K562 (cell line): Measurements from ENCODE around the gene GPC3. TPM values are rescaled to one million over a fixed set of nuclear protein-coding genes. Genes with fewer than 3 reads are reported as not detected.

Source experiments
- ATAC-seq: fragments of 200-7000 bp; cut with Tn5 transposase; 3 replicates; pipeline ENCODE4 v1.9.1; 2020; ENCODE audit warnings: moderate library complexity
- BruUV-seq: library from RNA; stranded (reverse); fragments of 400-500 nt; replicated peaks from 2 replicates; lab custom pipeline; 2021; lab: Mats Ljungman, UMichigan
- CTCF ChIA-PET: fragments of 300-600 bp; formaldehyde crosslinking; extraction: SDS; loops from one replicate; lab custom pipeline; 2021; ENCODE audit warnings: low intra/inter-chr PET ratio; lab: Yijun Ruan, JAX
- POLR2A ChIA-PET: fragments of 300-600, 350-650 bp; sonication (Branson Sonifier 250); formaldehyde crosslinking; extraction: SDS; loops from one replicate; lab custom pipeline; 2021; ENCODE audit warnings: antibody characterized with exemption, inconsistent platforms; lab: Yijun Ruan, JAX
- DNase-seq, 4 experiments: peaks; one replicate each; pipeline versions ENCODE4 v3.0.0 to v3.0.0-alpha.2; 2011 to 2018; ENCODE audit warnings: low spot score in 3 of 4, mixed read lengths in 3 of 4; ENCODE audit errors: extremely low read depth in 1 of 4
- FAIRE-seq: peaks from 2 replicates; lab custom pipeline; 2011; peaks lifted over from hg19 to GRCh38; lab: Jason Lieb, UNC
- H2AFZ ChIP-seq: 2 replicates; pipeline ENCODE4 v1.6.0; 2011; ENCODE audit warnings: low read depth, low read length, control low read depth, inconsistent platforms
- H3K27ac ChIP-seq: fragments of 200-600 bp; 3 replicates; pipeline ENCODE4 v1.8.0; 2011; ENCODE audit warnings: low read depth, mild to moderate bottlenecking, control low read depth, inconsistent platforms, low read length, moderate library complexity, mixed read lengths; ENCODE audit errors: extremely low read depth
- H3K27me3 ChIP-seq, 2 experiments: fragments of 300-600 bp in 1 of 2; 2 replicates in 1 of 2; 3 replicates in 1 of 2; pipeline versions ENCODE4 v1.6.0 to v1.8.0; 2011; ENCODE audit warnings: inconsistent platforms in 2 of 2, low read length in 2 of 2, mild to moderate bottlenecking in 1 of 2, mixed read lengths in 1 of 2, moderate library complexity in 1 of 2; ENCODE audit not compliant: control insufficient read depth in 2 of 2, insufficient read depth in 2 of 2
- H3K36me3 ChIP-seq: fragments of 300-600 bp; 3 replicates; pipeline ENCODE4 v1.8.0; 2011; ENCODE audit warnings: mild to moderate bottlenecking, low read length, inconsistent platforms; ENCODE audit not compliant: control insufficient read depth, insufficient read depth
- H3K4me1 ChIP-seq, 2 experiments: fragments of 200-600 bp in 1 of 2; replicated peaks in 1 of 2; 2 replicates in 1 of 2; 3 replicates in 1 of 2; pipeline versions ENCODE4 v1.5.1 to v1.8.0; 2011; ENCODE audit warnings: inconsistent platforms in 2 of 2, low read length in 2 of 2, mild to moderate bottlenecking in 1 of 2, mixed read lengths in 1 of 2, moderate library complexity in 1 of 2; ENCODE audit not compliant: control insufficient read depth in 2 of 2, insufficient read depth in 2 of 2
- H3K4me2 ChIP-seq: 2 replicates; pipeline ENCODE4 v1.6.1; 2011; ENCODE audit warnings: low read length, control low read depth, inconsistent platforms, mixed read lengths; ENCODE audit not compliant: insufficient read depth
- H3K4me3 ChIP-seq: fragments of 200-600 bp; sonication (generic), shearing (Covaris generic); 2 replicates; pipeline ENCODE4 v1.5.1; 2016; ENCODE audit warnings: control low read depth, inconsistent platforms
- H3K79me2 ChIP-seq: fragments of 200-600 bp; 3 replicates; pipeline ENCODE4 v1.8.0; 2011; ENCODE audit warnings: low read length, inconsistent platforms; ENCODE audit not compliant: control insufficient read depth, insufficient read depth
- H3K9ac ChIP-seq, 2 experiments: 2 replicates each; pipeline versions ENCODE4 v1.6.0 to v1.6.1; 2011; ENCODE audit warnings: low read depth in 2 of 2, low read length in 2 of 2, control low read depth in 1 of 2, inconsistent platforms in 1 of 2, mild to moderate bottlenecking in 1 of 2, mixed read lengths in 1 of 2; ENCODE audit not compliant: insufficient read depth in 1 of 2
- H3K9me1 ChIP-seq: one replicate; pipeline ENCODE4 v1.6.0; 2011; ENCODE audit warnings: inconsistent platforms, mild to moderate bottlenecking, low read length, moderate library complexity; ENCODE audit not compliant: control insufficient read depth, insufficient read depth
- H3K9me3 ChIP-seq: replicated peaks from 2 replicates; pipeline ENCODE4 v1.5.1; 2011; ENCODE audit warnings: low read depth, low read length, inconsistent platforms; ENCODE audit not compliant: control insufficient read depth, insufficient read depth
- H4K20me1 ChIP-seq: replicated peaks from 2 replicates; pipeline ENCODE4 v1.6.1; 2011; ENCODE audit warnings: low read length, inconsistent platforms, mixed read lengths; ENCODE audit not compliant: control insufficient read depth, insufficient read depth
- ATF1 ChIP-seq, 2 experiments: fragments of 450-650 bp in 1 of 2; IDR thresholded peaks; 2 replicates each; pipeline ENCODE4 v1.6.1; 2016; ENCODE audit warnings: missing compliant biosample characterization in 1 of 2, missing genetic modification characterization in 1 of 2
- CBX1 ChIP-seq: sonication (generic); IDR thresholded peaks from 2 replicates; pipeline ENCODE4 v1.6.1; 2016; ENCODE audit warnings: antibody characterized with exemption, low read depth, mild to moderate bottlenecking
- CEBPB ChIP-seq: fragments of 450-650 bp; IDR thresholded peaks from 2 replicates; pipeline ENCODE4 v1.6.1; 2016; ENCODE audit warnings: missing genetic modification characterization, missing compliant biosample characterization
- CEBPG ChIP-seq, 3 experiments: fragments of 200-800 bp in 1 of 3; sonication (Bioruptor generic) in 1 of 3; sonication (generic) in 1 of 3; formaldehyde crosslinking in 1 of 3; IDR thresholded peaks in 2 of 3; conservative IDR thresholded peaks in 1 of 3; 2 replicates each; pipeline versions ENCODE4 v1.6.1 to v1.8.0; 2016 to 2022; ENCODE audit warnings: missing compliant biosample characterization in 2 of 3, missing genetic modification characterization in 2 of 3, mild to moderate bottlenecking in 1 of 3, missing genetic modification reagents in 1 of 3
- MLLT1 ChIP-seq, 2 experiments: fragments of 450-650 bp; IDR thresholded peaks; 2 replicates each; pipeline ENCODE4 v1.6.1; 2016
- SOX6 ChIP-seq: fragments of 450-650 bp; IDR thresholded peaks from 2 replicates; pipeline ENCODE4 v1.6.1; 2014; ENCODE audit warnings: mild to moderate bottlenecking
- WGBS: fragments of 100-300 bp; shearing (Covaris generic); methylation state at CpG from one replicate; pipeline ENCODE4 v1.1.6; 2016; ENCODE audit warnings: low coverage, mixed read lengths; ENCODE audit not compliant: insufficient coverage; ENCODE audit errors: missing lambda C conversion rate; 5-methylcytosine and 5-hydroxymethylcytosine counted together
- in situ Hi-C: fragments of 300-500 bp; cut with MboI; formaldehyde crosslinking; loops from 4 replicates; pipeline ENCODE4 v1.15.0; 2018; ENCODE audit warnings: inconsistent platforms, mixed read lengths
- intact Hi-C: fragments of 100-400 bp; cut with micrococcal nuclease; formaldehyde crosslinking; loops from 2 replicates; pipeline ENCODE4 v1.14.2; 2022
- polyA plus RNA-seq, 8 experiments: library from polyadenylated mRNA; depleted of rRNA in 4 of 8; stranded (reverse) in 5 of 8; unstranded in 3 of 8; fragments of >200 nt; fragmentation: Nextera tagmentation in 2 of 8; fragmentation: Illumina TruSeq in 1 of 8; extraction: Ambion mirVana in 2 of 8; extraction: Trizol in 1 of 8; gene quantifications; 2 replicates each; pipeline versions ENCODE4 v1.2.1 to v1.2.3, GENCODE V29; 2011 to 2014; ENCODE audit warnings: inconsistent platforms in 1 of 8, missing spikeins in 1 of 8
- total RNA-seq, 7 experiments: library from RNA; depleted of rRNA in 6 of 7; stranded (reverse); fragments of >200 nt in 6 of 7; fragmentation: Illumina TruSeq in 2 of 7; extraction: Trizol in 2 of 7; gene quantifications; 2 replicates each; pipeline versions ENCODE4 v1.2.1 to v1.2.3, GENCODE V29; 2011 to 2021; ENCODE audit warnings: low replicate concordance in 1 of 7

Gene GPC3
- total and polyA plus RNA-seq, 9 of the 15 experiments (the other 6 are each of a cell fraction or from before 2014, with no cell fraction given), result 0.42 TPM; not detected in 8

DNA sequence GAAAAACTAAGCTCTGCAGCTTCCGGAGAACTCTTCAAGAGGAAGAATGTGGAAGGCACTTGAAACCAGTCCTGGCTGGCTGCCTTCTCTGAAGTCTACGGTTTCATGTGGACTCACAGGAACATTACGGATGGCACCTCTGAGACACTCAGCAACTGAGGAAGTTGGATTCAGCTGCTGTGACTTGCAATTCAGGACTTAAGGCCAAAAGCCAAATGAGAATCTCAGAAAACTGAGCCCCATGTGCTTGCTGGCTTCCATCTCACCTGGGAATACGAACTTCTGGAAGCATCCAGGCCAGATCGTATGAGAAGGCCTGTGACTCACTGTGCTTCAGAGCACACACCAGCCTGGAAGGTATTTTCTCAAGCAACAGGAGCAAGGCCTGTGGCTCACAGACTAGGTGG, 462.3 kb downstream of the GPC3 start:
- Histone ChIP-seq H3K4me2 (no peak overlapping the region), H3K36me3 (no peaks in the 10 kb centered on the region), H2AFZ (no peak overlapping the region), H3K9ac (no peak overlapping the region), H3K4me3 (no peak overlapping the region), H3K4me1 (no peaks in the 10 kb centered on the region), H3K27ac (no peak overlapping the region), H3K9me3 (no peaks in the 10 kb centered on the region), H3K9me1 (no peaks in the 10 kb centered on the region), H3K79me2 (no peaks in the 10 kb centered on the region), H4K20me1 (no peaks in the 10 kb centered on the region)
- ATAC-seq, result no peak
- in situ Hi-C loops (no loop called here), intact Hi-C loops (no loop called here)
- FAIRE-seq, result no peak
- POLR2A ChIA-PET, result no interaction called here
- CTCF ChIA-PET, result no interaction called here
- BruUV-seq, result no TSS peak
- 10% methylated on average over 3 of the region's 5 CpGs for WGBS
- DNase-seq, result no peak
- no peak for TF ChIP-seq CBX1
- TF ChIP-seq, all 486 proteins: peak for 0
- H3K27me3 ChIP-seq, result no peaks in the 10 kb centered on the region

DNA sequence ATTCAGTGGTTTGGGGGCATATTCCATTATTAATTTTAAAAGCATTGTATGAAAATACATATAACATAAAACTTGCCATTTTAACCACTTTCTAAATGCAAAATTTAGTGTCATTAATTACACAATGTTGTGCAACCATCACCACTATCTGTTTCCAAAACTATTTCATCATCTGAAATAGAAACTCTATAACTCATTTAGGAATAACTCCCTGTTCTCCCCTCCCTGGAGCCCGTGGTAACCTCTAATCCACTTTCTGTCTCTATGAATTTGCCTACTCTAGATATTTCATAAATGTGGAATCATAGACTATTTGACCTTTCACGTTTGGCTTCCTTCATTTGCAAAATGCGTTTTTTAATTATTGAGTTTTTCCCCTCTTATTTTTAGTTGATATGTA, 468.7 kb downstream of the GPC3 start:
- no peaks in the 10 kb centered on the region for H3K36me3 ChIP-seq
- H3K27me3 ChIP-seq, result no peaks in the 10 kb centered on the region
- FAIRE-seq, result no peak
- no peak overlapping the region for H3K4me3 ChIP-seq
- H3K4me2 ChIP-seq, result no peak overlapping the region
- TF ChIP-seq CEBPB (tag) (0 out of 2 replicates have a peak, but pooled peaks have one; percentile 11), MLLT1 (IDR thresholded peaks at IDR 0.05) (no peak), ATF1 (CRISPR knock-in tag; IDR thresholded peaks at IDR 0.05) (no peak), ATF1 (tag; IDR thresholded peaks at IDR 0.05) (no peak), SOX6 (no peak), CEBPG (CRISPR knock-in tag; IDR thresholded peaks at IDR 0.05) (no peak), CEBPG (tag; conservative IDR thresholded peaks at IDR 0.05 in 1 of 2, IDR thresholded peaks at IDR 0.05 in 1 of 2) (peak in 1 of 2 experiments; percentile 26; a peak in 1 of 4 replicates)
- no peak for DNase-seq
- no peak overlapping the region for H3K9ac ChIP-seq
- H3K9me1 ChIP-seq, result no peaks in the 10 kb centered on the region
- WGBS, result 0% methylated on average over 3 of the region's 3 CpGs
- H2AFZ ChIP-seq, result no peak overlapping the region
- H3K27ac ChIP-seq, result no peak overlapping the region
- POLR2A ChIA-PET, result no interaction called here
- intact Hi-C loops (no loop called here), in situ Hi-C loops (no loop called here)
- no TSS peak for BruUV-seq
- H3K9me3 ChIP-seq, result no peaks in the 10 kb centered on the region
- H4K20me1 ChIP-seq, result no peaks in the 10 kb centered on the region
- CTCF ChIA-PET, result no interaction called here
- H3K4me1 ChIP-seq, result no peaks in the 10 kb centered on the region
- ATAC-seq, result no peak
- no peaks in the 10 kb centered on the region for H3K79me2 ChIP-seq
